Neuronal stem cell (in vitro differentiated cells): ENCODE data around the gene PARD6A.

Experiments used
- DNase-seq: peaks from one replicate; pipeline ENCODE4 v3.0.0-alpha.2; 2013; ENCODE audit warnings: low spot score
- H2AFZ ChIP-seq: one replicate; pipeline ENCODE4 v1.6.1; 2013; ENCODE audit warnings: mild to moderate bottlenecking, low read length, inconsistent platforms
- H2AK5ac ChIP-seq: 2 replicates; pipeline ENCODE4 v1.6.1; 2013; ENCODE audit warnings: low read depth, mild to moderate bottlenecking, inconsistent platforms, low read length, moderate library complexity, mixed read lengths
- H2BK120ac ChIP-seq: 2 replicates; pipeline ENCODE4 v1.6.1; 2013; ENCODE audit warnings: low read depth, mild to moderate bottlenecking, inconsistent platforms, low read length, moderate library complexity, mixed read lengths
- H2BK12ac ChIP-seq: one replicate; pipeline ENCODE4 v1.6.1; 2013; ENCODE audit warnings: low read length, inconsistent platforms
- H2BK15ac ChIP-seq: 2 replicates; pipeline ENCODE4 v1.6.1; 2013; ENCODE audit warnings: mild to moderate bottlenecking, low read length, inconsistent platforms, mixed read lengths
- H2BK5ac ChIP-seq: one replicate; pipeline ENCODE4 v1.6.1; 2013; ENCODE audit warnings: inconsistent platforms, mild to moderate bottlenecking, low read length, moderate library complexity
- H3K14ac ChIP-seq: one replicate; pipeline ENCODE4 v1.6.1; 2013; ENCODE audit warnings: low read length, inconsistent platforms
- H3K18ac ChIP-seq: 2 replicates; pipeline ENCODE4 v1.6.1; 2013; ENCODE audit warnings: low read length, inconsistent platforms
- H3K23ac ChIP-seq: 2 replicates; pipeline ENCODE4 v1.6.1; 2013; ENCODE audit warnings: low read depth, mild to moderate bottlenecking, mixed read lengths, low read length, inconsistent platforms; ENCODE audit not compliant: poor library complexity
- H3K27ac ChIP-seq: replicated peaks from 3 replicates; pipeline ENCODE4 v1.5.1; 2013; ENCODE audit warnings: low read length, inconsistent platforms
- H3K27me3 ChIP-seq, 3 experiments: 2 replicates each; pipeline ENCODE4 v1.6.1; 2013; ENCODE audit warnings: low read length in 3 of 3, mild to moderate bottlenecking in 2 of 3, inconsistent platforms in 1 of 3, low read depth in 1 of 3, mixed read lengths in 1 of 3, moderate library complexity in 1 of 3; ENCODE audit not compliant: control insufficient read depth in 3 of 3, insufficient read depth in 3 of 3
- H3K36me3 ChIP-seq, 2 donors: replicated peaks in 1 of 2; 2 replicates each; pipeline ENCODE4 v1.6.1; 2013; ENCODE audit warnings: low read length in 2 of 2; ENCODE audit not compliant: control insufficient read depth in 2 of 2, insufficient read depth in 2 of 2
- H3K4ac ChIP-seq: 2 replicates; pipeline ENCODE4 v1.6.1; 2013; ENCODE audit warnings: inconsistent platforms, mild to moderate bottlenecking, low read length, moderate library complexity
- H3K4me1 ChIP-seq, 2 donors: 1 replicate in 1 of 2; 2 replicates in 1 of 2; pipeline ENCODE4 v1.6.1; 2013; ENCODE audit warnings: low read length in 2 of 2, low read depth in 1 of 2; ENCODE audit not compliant: control insufficient read depth in 2 of 2, insufficient read depth in 1 of 2
- H3K4me2 ChIP-seq: one replicate; pipeline ENCODE4 v1.6.1; 2013; ENCODE audit warnings: mild to moderate bottlenecking, low read length, inconsistent platforms; ENCODE audit not compliant: insufficient read depth, poor library complexity, severe bottlenecking
- H3K4me3 ChIP-seq, 2 donors: 2 replicates each; pipeline ENCODE4 v1.5.1; 2013; ENCODE audit warnings: low read length in 2 of 2, mild to moderate bottlenecking in 2 of 2, inconsistent platforms in 1 of 2, moderate library complexity in 1 of 2
- H3K79me1 ChIP-seq: one replicate; pipeline ENCODE4 v1.6.1; 2013; ENCODE audit warnings: low read depth, mild to moderate bottlenecking, inconsistent platforms, low read length, moderate library complexity
- H3K9ac ChIP-seq: one replicate; pipeline ENCODE4 v1.6.1; 2013; ENCODE audit warnings: mild to moderate bottlenecking, low read depth, low read length, inconsistent platforms; ENCODE audit not compliant: poor library complexity
- H3K9me3 ChIP-seq, 2 donors: replicated peaks in 1 of 2; 2 replicates each; pipeline versions ENCODE3 to v1.6.1; 2013; ENCODE audit warnings: low read length in 2 of 2, mild to moderate bottlenecking in 2 of 2, inconsistent platforms in 1 of 2, low read depth in 1 of 2, mixed read lengths in 1 of 2, moderate library complexity in 1 of 2; ENCODE audit not compliant: control insufficient read depth in 2 of 2, insufficient read depth in 1 of 2
- H4K8ac ChIP-seq: one replicate; pipeline ENCODE4 v1.6.1; 2013; ENCODE audit warnings: low read depth, mild to moderate bottlenecking, inconsistent platforms, low read length, moderate library complexity
- H4K91ac ChIP-seq: one replicate; pipeline ENCODE4 v1.6.1; 2013; ENCODE audit warnings: low read length, low read depth, mild to moderate bottlenecking, inconsistent platforms; ENCODE audit not compliant: poor library complexity
- WGBS, 2 donors: extraction: QIAGEN DNeasy Blood & Tissue Kit; methylation state at CpG; one replicate each; pipeline ENCODE4 v1.1.7; 2013; ENCODE audit warnings: missing lambda C conversion rate in 2 of 2, mixed read lengths in 1 of 2; ENCODE audit not compliant: insufficient read length in 2 of 2, insufficient replicate concordance in 1 of 2; ENCODE audit errors: extremely low coverage in 2 of 2; 5-methylcytosine and 5-hydroxymethylcytosine counted together

Gene PARD6A

DNA sequence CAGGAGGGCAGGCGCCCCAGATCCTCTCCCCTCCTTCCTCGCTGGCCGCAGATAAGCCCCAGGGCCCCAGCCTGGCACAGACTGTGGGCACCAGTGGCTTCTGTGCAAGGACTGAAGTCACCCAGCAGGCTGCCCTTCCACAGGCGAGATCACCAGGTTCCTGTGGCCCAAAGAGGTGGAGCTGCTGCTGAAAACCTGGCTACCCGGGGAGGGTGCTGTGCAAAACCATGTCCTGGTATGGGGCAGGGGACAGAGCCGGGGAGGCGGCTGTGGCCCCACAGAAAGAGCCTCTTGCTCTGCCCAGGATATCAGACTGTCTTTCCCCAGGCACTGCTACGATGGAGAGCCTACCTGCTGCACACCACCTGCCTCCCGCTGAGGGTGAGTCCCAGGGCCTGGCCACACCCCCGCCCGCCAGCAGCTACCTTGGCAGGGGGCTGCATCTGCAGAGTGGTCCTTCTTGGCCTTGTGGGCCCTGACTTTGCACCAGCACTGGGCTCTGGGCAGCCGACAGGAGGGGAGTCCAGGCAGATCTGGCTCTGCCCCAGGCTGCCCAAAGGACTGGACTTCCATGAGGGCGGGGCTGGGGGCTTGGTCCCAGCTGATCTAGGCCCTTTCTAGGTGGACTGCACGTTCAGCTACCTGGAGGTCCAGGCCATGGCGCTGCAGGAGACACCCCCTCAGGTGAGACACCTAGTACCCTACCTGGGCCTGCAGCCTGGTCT lies 15.2 kb upstream of the PARD6A start:
- Histone ChIP-seq H4K8ac (no peak overlapping the region), H3K79me1 (peaks cover 2% of the 10 kb centered on the region), H2AK5ac (peak overlapping the region; percentile 96), H3K27ac (no peak overlapping the region), H3K18ac (peak overlapping the region; percentile 87), H2BK5ac (no peak overlapping the region), H2BK12ac (no peak overlapping the region), H2BK120ac (peak overlapping the region; percentile 47), H3K14ac (no peak overlapping the region), H3K4me3 (no peak overlapping the region), H2BK15ac (peak overlapping the region; percentile 75), H3K4me2 (peak overlapping the region; percentile 60), H4K91ac (peak overlapping the region; percentile 72), H3K23ac (peak overlapping the region; percentile 73), H3K4ac (peak overlapping the region; percentile 53), H3K27me3 (peaks cover 0 to 54% (median 45%) of the 10 kb centered on the region in 3 experiments), H3K9me3 (no peaks in the 10 kb centered on the region), H3K4me1 (peaks cover 0 to 17% of the 10 kb centered on the region in 2 donors), H2AFZ (peak overlapping the region; percentile 80), H3K36me3 (no peaks in the 10 kb centered on the region), H3K9ac (no peak overlapping the region)
- DNase-seq, result no peak
- WGBS, 2 donors, result no CpG with 5 or more reads among the region's 15 CpGs

DNA sequence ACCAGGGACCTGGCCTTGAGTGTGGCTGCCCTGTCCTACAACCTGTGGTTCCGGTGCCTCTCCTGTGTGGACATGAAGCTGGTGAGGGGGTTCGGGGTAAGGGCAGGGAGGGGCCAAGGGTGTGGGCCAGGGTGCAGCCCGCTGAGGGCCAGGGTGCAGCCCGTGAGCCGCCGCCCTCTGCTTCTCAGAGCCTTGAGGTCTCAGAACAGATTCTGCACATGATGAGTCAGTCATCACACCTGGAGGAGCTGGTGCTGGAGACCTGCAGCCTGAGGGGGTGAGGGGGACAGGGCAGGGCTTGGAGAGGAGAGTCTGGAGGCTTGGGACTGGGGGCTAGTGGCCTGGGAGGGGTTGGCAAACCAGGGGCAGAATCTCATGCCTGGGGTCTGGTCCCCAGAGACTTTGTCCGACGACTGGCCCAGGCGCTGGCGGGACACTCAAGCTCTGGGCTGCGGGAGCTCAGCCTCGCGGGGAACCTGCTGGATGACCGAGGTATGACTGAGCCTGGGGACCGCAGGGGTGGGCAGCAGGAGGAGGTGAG lies 13.6 kb upstream of the PARD6A start:
- no peak overlapping the region for H2BK120ac ChIP-seq
- whole genome bisulfite sequencing, 2 donors, result no CpG with 5 or more reads among the region's 15 CpGs
- H3K4ac ChIP-seq, result no peak overlapping the region
- peak overlapping the region; percentile 38 for H2BK15ac ChIP-seq
- no peak overlapping the region for H3K27ac ChIP-seq
- H3K79me1 ChIP-seq, result peaks cover 2% of the 10 kb centered on the region
- no peaks in the 10 kb centered on the region for H3K36me3 ChIP-seq
- peak overlapping the region; percentile 89 for H3K23ac ChIP-seq
- H2BK5ac ChIP-seq, result peak overlapping the region; percentile 5
- H3K4me1 ChIP-seq, result peaks cover 0 to 17% of the 10 kb centered on the region in 2 donors
- H3K9me3 ChIP-seq, result no peaks in the 10 kb centered on the region
- no peak overlapping the region for H4K8ac ChIP-seq
- no peak overlapping the region for H4K91ac ChIP-seq
- peaks cover 0 to 70% (median 59%) of the 10 kb centered on the region in 3 experiments for H3K27me3 ChIP-seq
- no peak overlapping the region for H3K4me2 ChIP-seq
- no peak overlapping the region for H2AFZ ChIP-seq
- H3K4me3 ChIP-seq, result no peak overlapping the region
- no peak overlapping the region for H3K18ac ChIP-seq
- no peak for DNase-seq
- H2BK12ac ChIP-seq, result no peak overlapping the region
- no peak overlapping the region for H3K14ac ChIP-seq
- peak overlapping the region; percentile 25 for H2AK5ac ChIP-seq
- H3K9ac ChIP-seq, result no peak overlapping the region

DNA sequence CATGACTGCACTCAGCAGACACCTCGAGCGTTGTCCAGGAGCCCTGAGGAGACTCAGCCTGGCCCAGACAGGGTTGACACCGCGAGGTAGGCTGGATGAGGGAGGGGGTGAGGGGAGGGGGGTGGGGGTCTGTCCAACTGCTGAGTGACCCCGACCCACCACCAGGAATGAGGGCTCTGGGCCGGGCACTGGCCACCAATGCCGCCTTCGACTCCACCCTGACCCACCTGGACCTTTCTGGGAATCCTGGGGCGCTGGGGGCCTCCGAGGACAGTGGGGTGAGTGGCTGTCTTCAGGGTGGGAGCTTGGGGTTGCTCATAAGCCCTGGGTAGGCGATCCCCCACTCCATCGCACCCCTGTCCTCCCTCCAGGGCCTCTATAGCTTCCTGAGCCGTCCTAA lies 13.1 kb upstream of the PARD6A start:
- no peak overlapping the region for H2BK12ac ChIP-seq
- H3K9me3 ChIP-seq, result no peaks in the 10 kb centered on the region
- peak overlapping the region; percentile 66 for H2BK5ac ChIP-seq
- H3K18ac ChIP-seq, result peak overlapping the region; percentile 80
- H4K91ac ChIP-seq, result no peak overlapping the region
- peaks cover 0 to 74% (median 61%) of the 10 kb centered on the region in 3 experiments for H3K27me3 ChIP-seq
- no peak overlapping the region for H3K9ac ChIP-seq
- H3K36me3 ChIP-seq, result no peaks in the 10 kb centered on the region
- no peak for DNase-seq
- H2BK15ac ChIP-seq, result no peak overlapping the region
- peaks cover 2% of the 10 kb centered on the region for H3K79me1 ChIP-seq
- H2AFZ ChIP-seq, result no peak overlapping the region
- no peak overlapping the region for H3K14ac ChIP-seq
- H4K8ac ChIP-seq, result no peak overlapping the region
- H2AK5ac ChIP-seq, result peak overlapping the region; percentile 30
- H3K4ac ChIP-seq, result no peak overlapping the region
- WGBS, 2 donors, result no CpG with 5 or more reads among the region's 13 CpGs
- H3K4me2 ChIP-seq, result no peak overlapping the region
- no peak overlapping the region for H3K4me3 ChIP-seq
- H2BK120ac ChIP-seq, result no peak overlapping the region
- H3K4me1 ChIP-seq, result peaks cover 0 to 17% of the 10 kb centered on the region in 2 donors
- H3K27ac ChIP-seq, result no peak overlapping the region
- peak overlapping the region; percentile 89 for H3K23ac ChIP-seq

DNA sequence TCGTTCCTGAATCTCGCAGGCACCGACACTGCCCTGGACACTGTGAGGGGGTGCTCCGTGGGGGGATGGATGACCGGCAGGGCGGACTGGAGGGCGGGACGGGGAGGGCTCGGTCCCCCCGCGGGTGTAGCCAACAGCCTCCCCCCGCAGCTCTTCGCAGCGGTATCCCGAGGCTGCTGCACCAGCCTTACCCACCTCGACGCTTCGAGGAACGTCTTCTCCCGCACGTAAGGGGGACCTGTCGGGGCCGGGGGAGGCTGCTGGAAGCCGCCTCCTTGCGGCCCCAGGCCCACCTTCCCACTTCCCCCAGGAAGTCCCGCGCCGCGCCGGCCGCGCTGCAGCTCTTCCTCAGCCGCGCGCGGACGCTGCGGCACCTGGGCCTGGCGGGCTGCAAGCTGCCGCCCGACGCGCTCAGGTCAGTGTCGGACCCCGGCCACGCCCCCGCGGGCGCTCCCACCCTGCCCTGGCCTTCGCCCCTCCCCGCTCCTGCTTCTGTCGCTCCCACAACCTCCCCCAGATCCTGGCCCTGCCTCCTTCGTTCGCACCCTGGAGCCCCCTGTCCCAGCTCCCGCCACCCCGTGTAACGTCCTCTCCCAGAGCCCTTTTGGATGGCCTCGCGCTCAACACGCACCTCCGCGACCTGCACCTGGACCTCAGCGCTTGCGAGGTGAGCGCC lies 12.5 kb upstream of the PARD6A start:
- no peak overlapping the region for H3K9ac ChIP-seq
- peak overlapping the region; percentile 73 for H3K23ac ChIP-seq
- H3K4me1 ChIP-seq, result peaks cover 0 to 19% of the 10 kb centered on the region in 2 donors
- H3K27me3 ChIP-seq, result peaks cover 0 to 76% (median 65%) of the 10 kb centered on the region in 3 experiments
- no peak overlapping the region for H3K4me3 ChIP-seq
- DNase-seq, result no peak
- H2BK12ac ChIP-seq, result peak overlapping the region; percentile 0
- H2AK5ac ChIP-seq, result peak overlapping the region; percentile 30
- peaks cover 2% of the 10 kb centered on the region for H3K79me1 ChIP-seq
- H2BK120ac ChIP-seq, result no peak overlapping the region
- H2AFZ ChIP-seq, result no peak overlapping the region
- H3K4ac ChIP-seq, result no peak overlapping the region
- WGBS, 2 donors, result no CpG with 5 or more reads among the region's 65 CpGs
- peak overlapping the region; percentile 6 for H2BK15ac ChIP-seq
- no peaks in the 10 kb centered on the region for H3K36me3 ChIP-seq
- no peak overlapping the region for H3K27ac ChIP-seq
- H4K91ac ChIP-seq, result no peak overlapping the region
- peak overlapping the region; percentile 94 for H3K14ac ChIP-seq
- no peaks in the 10 kb centered on the region for H3K9me3 ChIP-seq
- H3K18ac ChIP-seq, result peak overlapping the region; percentile 80
- no peak overlapping the region for H4K8ac ChIP-seq
- no peak overlapping the region for H3K4me2 ChIP-seq
- H2BK5ac ChIP-seq, result peak overlapping the region; percentile 66
